Fibroblast of skin of right biceps (primary cell): ENCODE measurements around the gene HOXD9.
A peak's percentile ranks its signal among the peaks of the same experiment; 100 is the strongest.

ENCODE experiments used
- DNase-seq: peaks from one replicate; pipeline ENCODE4 v3.0.0-alpha.2; 2013

The HOXD9 gene

GRCh38 chr2:176126929-176127773 is 4.6 kb downstream of the HOXD9 start:
- DNase-seq, result peak; percentile 82

GRCh38 chr2:176127774-176128072 is 5.2 kb downstream of the HOXD9 start:
- DNase-seq, result no peak

GRCh38 chr2:176128172-176128981 is 5.9 kb downstream of the HOXD9 start:
- peak; percentile 68 for DNase-seq

- DNase-seq, result peak; percentile 97
These were observed 6.7 kb downstream of the HOXD9 start, which contains the start of gene HOXD8 for GRCh38 chr2:176128982-176129796. HOXD8 (plus strand) TSS chr2:176129705; CDS start chr2:176130367, 662 bp downstream.

GRCh38 chr2:176129813-176130146 is 7.3 kb downstream of the HOXD9 start:
- DNase-seq, result no peak

GRCh38 chr2:176130147-176130956 is 7.8 kb downstream of the HOXD9 start:
- DNase-seq, result peak; percentile 96

- no peak for DNase-seq
These were observed 8.7 kb downstream of the HOXD9 start for GRCh38 chr2:176130957-176131847.

- no peak for DNase-seq
These were observed 9.3 kb downstream of the HOXD9 start for GRCh38 chr2:176131848-176132158.

GRCh38 chr2:176132205-176133171 is 10.0 kb downstream of the HOXD9 start:
- DNase-seq, result peak; percentile 91

- no peak for DNase-seq
These were observed 10.9 kb downstream of the HOXD9 start for GRCh38 chr2:176133389-176133788.

GRCh38 chr2:176134035-176134434 is 11.5 kb downstream of the HOXD9 start:
- no peak for DNase-seq

GRCh38 chr2:176135035-176135440 is 12.5 kb downstream of the HOXD9 start:
- peak; percentile 80 for DNase-seq

- DNase-seq, result peak; percentile 83
These were observed 14.1 kb downstream of the HOXD9 start for GRCh38 chr2:176136374-176137251.

GRCh38 chr2:176137252-176137580 is 14.7 kb downstream of the HOXD9 start:
- no peak for DNase-seq

- DNase-seq, result no peak
These were observed 15.4 kb downstream of the HOXD9 start for GRCh38 chr2:176137906-176138305.

GRCh38 chr2:176138526-176138922 is 16.0 kb downstream of the HOXD9 start:
- peak; percentile 71 for DNase-seq

- DNase-seq, result peak; percentile 65
These were observed 16.6 kb downstream of the HOXD9 start for GRCh38 chr2:176138923-176139660.

GRCh38 chr2:176139661-176140512 is 17.4 kb downstream of the HOXD9 start:
- DNase-seq, result peak; percentile 83
